ENCODE data around the gene CTNNBL1.

DNA sequence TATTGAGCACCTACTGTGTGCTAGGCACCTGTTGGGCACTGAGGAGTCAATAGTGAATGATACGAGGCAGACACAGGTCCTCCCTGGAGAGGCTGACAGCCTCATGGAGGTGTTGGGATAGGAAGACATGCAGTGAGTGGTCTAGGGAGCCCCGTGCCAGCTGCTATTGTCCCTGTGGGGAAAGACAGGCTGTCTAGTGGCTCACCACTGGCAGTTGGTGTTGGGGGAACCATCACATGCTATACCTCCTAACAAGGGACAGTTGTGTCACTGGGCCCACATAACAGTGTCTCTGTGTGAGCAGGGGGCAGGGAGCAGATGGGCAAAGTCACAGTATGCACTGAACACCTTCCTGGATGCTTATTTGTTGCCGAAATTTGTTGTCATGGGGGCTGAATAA, 45.9 kb upstream of the CTNNBL1 start:
- TF ChIP-seq POLR2AphosphoS5 (IDR thresholded peaks at IDR 0.05; ENCODE audit: low read depth, low read length) (no peak), POLR2A (IDR thresholded peaks at IDR 0.05; ENCODE audit: low read depth, low read length) (no peak)
